K562 treated with DMSO at 1 percent for 24 hours (cell line): Measurements from ENCODE around the gene MAMSTR. TPM values are rescaled to one million over a fixed set of nuclear protein-coding genes. Genes with fewer than 3 reads are reported as not detected.

Source experiments
- total RNA-seq: library from RNA; unstranded; fragments of 300-600 nt; gene quantifications from 2 replicates; pipeline ENCODE4 v1.2.3, GENCODE V29; 2022; ENCODE audit warnings: low read depth; ENCODE audit not compliant: insufficient read depth

MAMSTR gene
- total RNA-seq, result 0.47 and 1.1 TPM in 2 replicates

GRCh38 chr19:48719263-48720171, at the start of gene MAMSTR:
TSS of gene MAMSTR (minus strand) at chr19:48719725. CDS start at chr19:48719031, 694 bp downstream.

GRCh38 chr19:48755084-48755641, 35.6 kb upstream of the MAMSTR start, which contains the start of gene FGF21:
TSS of gene FGF21 (plus strand) at chr19:48755524. CDS start at chr19:48756237, 713 bp downstream.

GRCh38 chr19:48752496-48753365, 33.2 kb upstream of the MAMSTR start, which contains the start of gene FUT1:
TSS of gene FUT1 (minus strand) at chr19:48752641. CDS start at chr19:48751281, 1,360 bp downstream.

DNA sequence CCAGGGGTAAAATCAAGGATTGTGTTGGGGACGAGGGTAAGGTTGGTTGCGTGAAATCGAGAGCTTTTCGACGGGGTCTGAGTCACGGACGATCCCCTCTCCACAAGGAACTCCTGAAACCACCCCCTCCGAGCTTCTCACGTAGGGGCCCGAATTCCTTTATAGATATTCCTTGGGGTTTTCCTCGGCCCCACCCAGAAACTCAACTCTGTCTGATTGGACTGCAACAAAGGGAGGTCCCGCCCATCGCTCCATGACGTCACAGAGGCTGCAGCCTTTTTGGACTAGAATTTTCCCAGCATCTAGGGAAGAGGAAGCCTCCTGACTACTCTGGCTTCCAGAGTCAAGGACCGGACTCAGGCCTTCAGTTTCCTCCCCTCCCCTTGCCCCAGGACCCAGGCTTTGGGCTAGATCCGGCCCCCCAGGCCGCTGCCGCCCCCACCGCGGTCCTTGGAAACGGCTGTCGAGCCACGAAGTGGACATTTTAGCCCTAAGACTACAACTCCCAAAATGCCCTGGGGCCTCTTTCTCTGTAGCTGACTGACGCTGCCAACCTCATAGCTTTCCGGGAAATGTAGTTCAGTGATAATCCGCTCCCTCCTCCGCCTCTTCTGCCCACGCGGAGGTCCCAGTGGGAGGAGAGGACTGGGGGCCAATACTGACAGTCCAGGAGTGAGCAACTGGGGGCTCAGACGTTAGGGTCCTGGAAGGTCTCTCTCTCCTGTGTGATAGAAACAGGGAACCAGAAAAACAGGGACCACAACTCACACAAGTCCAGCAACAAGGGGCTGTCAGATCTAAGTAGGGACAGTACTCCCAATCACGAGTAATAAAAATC, 27.4 kb upstream of the MAMSTR start, which contains the start of gene IZUMO1:
IZUMO1 (minus strand) TSS at position 172 of the 838 bp plus-strand sequence. CDS start 1,050 bp downstream, outside the sequence.

GRCh38 chr19:48740164-48740972, 20.8 kb upstream of the MAMSTR start, which contains the start of gene RASIP1:
TSS of gene RASIP1 (minus strand) at chr19:48740610. CDS start at chr19:48740282, 328 bp downstream.

GRCh38 chr19:48695743-48696352, 23.7 kb downstream of the MAMSTR start, which contains the start of gene FUT2:
TSS of gene FUT2 (plus strand) at chr19:48695971. CDS start at chr19:48702957, 6,986 bp downstream.

GRCh38 chr19:48672994-48673393, 46.5 kb downstream of the MAMSTR start, which contains the start of gene NTN5:
TSS of gene NTN5 (minus strand) at chr19:48673017. CDS start at chr19:48670986, 2,031 bp downstream.

Other genes starting within 250 kb of the MAMSTR start
- gene LMTK3, start 207.9 kb downstream of the MAMSTR start, total RNA-seq, result 12.2 and 15.6 TPM in 2 replicates
- 1.4 and 2.1 TPM in 2 replicates for gene SULT2B1, start 167.6 kb downstream of the MAMSTR start, total RNA-seq
- gene SPACA4, start 113.0 kb downstream of the MAMSTR start, total RNA-seq, result not detected in 2 replicates
- gene FAM83E, start 104.6 kb downstream of the MAMSTR start, total RNA-seq, result 0.41 TPM in 1 of 2 replicates, not detected in the other
- gene RPL18, start 100.5 kb downstream of the MAMSTR start, total RNA-seq, result 5,284 and 5,688 TPM in 2 replicates
- 14.6 and 15.0 TPM in 2 replicates for gene SPHK2, start 100.2 kb downstream of the MAMSTR start, total RNA-seq
- gene DBP, start 82.3 kb downstream of the MAMSTR start, total RNA-seq, result 17.2 and 17.8 TPM in 2 replicates
- gene CA11, start 73.5 kb downstream of the MAMSTR start, total RNA-seq, result 10.8 and 16.2 TPM in 2 replicates
- 0.58 and 1.2 TPM in 2 replicates for gene NTN5, start 46.7 kb downstream of the MAMSTR start, total RNA-seq
- 0.30 and 1.4 TPM in 2 replicates for gene FUT2, start 23.8 kb downstream of the MAMSTR start, total RNA-seq
- 10.2 and 11.7 TPM in 2 replicates for gene RASIP1, start 20.9 kb upstream of the MAMSTR start, total RNA-seq
- 0.65 TPM in 1 of 2 replicates, not detected in the other for gene IZUMO1, start 27.2 kb upstream of the MAMSTR start, total RNA-seq
- gene FUT1, start 32.9 kb upstream of the MAMSTR start, total RNA-seq, result 8.7 and 9.8 TPM in 2 replicates
- gene FGF21, start 35.8 kb upstream of the MAMSTR start, total RNA-seq, result 0.72 TPM in 1 of 2 replicates, not detected in the other
- 77.3 and 83.0 TPM in 2 replicates for gene BCAT2, start 91.3 kb upstream of the MAMSTR start, total RNA-seq
- gene HSD17B14, start 116.8 kb upstream of the MAMSTR start, total RNA-seq, result 1.1 TPM in 1 of 2 replicates, not detected in the other
- 49.1 and 54.5 TPM in 2 replicates for gene PLEKHA4, start 148.9 kb upstream of the MAMSTR start, total RNA-seq
- 88.6 and 88.9 TPM in 2 replicates for gene PPP1R15A, start 152.7 kb upstream of the MAMSTR start, total RNA-seq
- 0.88 and 3.5 TPM in 2 replicates for gene TULP2, start 179.0 kb upstream of the MAMSTR start, total RNA-seq
- gene NUCB1, start 180.6 kb upstream of the MAMSTR start, total RNA-seq, result 445 and 480 TPM in 2 replicates
- gene DHDH, start 214.0 kb upstream of the MAMSTR start, total RNA-seq, result 4.8 and 5.0 TPM in 2 replicates
- gene BAX, start 235.2 kb upstream of the MAMSTR start, total RNA-seq, result 136 and 153 TPM in 2 replicates
- gene FTL, start 245.6 kb upstream of the MAMSTR start, total RNA-seq, result 7,562 and 7,983 TPM in 2 replicates